Chondrocyte (in vitro differentiated cells): ENCODE results near the gene DHDH. TPM values are rescaled to one million over a fixed set of nuclear protein-coding genes. Genes with fewer than 3 reads are reported as not detected.
"Not testable (repeated sequence)": the region's sequence is repeated elsewhere in the genome, so short reads cannot be mapped to it uniquely, and the experiment has no call there.

Experiments
- DNase-seq: peaks from one replicate; pipeline ENCODE4 v3.0.0; 2021; ENCODE audit warnings: mixed read lengths, low spot score
- H3K27ac Mint-ChIP-seq: one replicate; pipeline ENCODE4 v1.8.0; 2021; ENCODE audit warnings: mild to moderate bottlenecking, moderate library complexity, mixed read lengths; ENCODE audit not compliant: unreplicated experiment
- H3K27me3 Mint-ChIP-seq: 2 replicates; pipeline ENCODE4 v1.8.0; 2021; ENCODE audit warnings: low read depth, mixed read lengths
- H3K36me3 Mint-ChIP-seq: 2 replicates; pipeline ENCODE4 v1.8.0; 2021; ENCODE audit warnings: low read depth, mixed read lengths
- H3K4me1 Mint-ChIP-seq: 2 replicates; pipeline ENCODE4 v1.8.0; 2021; ENCODE audit warnings: low read depth, mild to moderate bottlenecking, mixed read lengths
- H3K4me3 Mint-ChIP-seq: one replicate; pipeline ENCODE4 v1.8.0; 2021; ENCODE audit warnings: mild to moderate bottlenecking, moderate library complexity, mixed read lengths; ENCODE audit not compliant: unreplicated experiment
- H3K9me3 Mint-ChIP-seq: 2 replicates; pipeline ENCODE4 v1.8.0; 2021; ENCODE audit warnings: low read depth, mixed read lengths
- CTCF ChIP-seq: fragments of 200-600 bp; sonication (generic); IDR thresholded peaks from 2 replicates; pipeline ENCODE4 v1.5.0; 2021; ENCODE audit warnings: antibody characterized with exemption, mild to moderate bottlenecking, moderate library complexity
- total RNA-seq: library from RNA; stranded (reverse); gene quantifications from 3 replicates; pipeline ENCODE4 v1.2.1, GENCODE V29; 2021

DHDH gene
- total RNA-seq, 1 donor from 2014 or later: not detected

GRCh38 chr19:48900477-48901406 is 32.8 kb upstream of the DHDH start:
- DNase-seq: no peak

GRCh38 chr19:48902291-48902690 is 31.2 kb upstream of the DHDH start:
- DNase-seq, H3K27ac Mint-ChIP-seq, H3K9me3 Mint-ChIP-seq, H3K27me3 Mint-ChIP-seq, H3K4me3 Mint-ChIP-seq: not testable (repeated sequence)
- Mint-ChIP-seq H3K36me3 (peaks cover 20% of the 10 kb centered on the region), H3K4me1 (peaks cover 26% of the 10 kb centered on the region)

More at GRCh38 chr19:48900477-48901406, 32.8 kb upstream of the DHDH start:
- TF ChIP-seq CTCF: no peak
- no peaks in the 10 kb centered on the region for H3K27me3 Mint-ChIP-seq
- peak overlapping the region; percentile 92 for H3K4me3 Mint-ChIP-seq
- H3K36me3 Mint-ChIP-seq: peaks cover 14% of the 10 kb centered on the region
- peaks cover 26% of the 10 kb centered on the region for H3K4me1 Mint-ChIP-seq
- H3K27ac Mint-ChIP-seq: peak overlapping the region; percentile 92
- H3K9me3 Mint-ChIP-seq: no peaks in the 10 kb centered on the region

- H3K36me3 Mint-ChIP-seq: peaks cover 25% of the 10 kb centered on the region
These were observed 29.7 kb upstream of the DHDH start for GRCh38 chr19:48903788-48904187.

GRCh38 chr19:48905664-48906063 is 27.8 kb upstream of the DHDH start:
- TF ChIP-seq CTCF: no peak
- Mint-ChIP-seq H3K4me3 (no peak overlapping the region), H3K9me3 (no peaks in the 10 kb centered on the region), H3K27me3 (no peaks in the 10 kb centered on the region), H3K36me3 (peaks cover 28% of the 10 kb centered on the region), H3K27ac (no peak overlapping the region), H3K4me1 (peaks cover 15% of the 10 kb centered on the region)
- DNase-seq: no peak

More at GRCh38 chr19:48903788-48904187, 29.7 kb upstream of the DHDH start:
- not testable (repeated sequence) for H3K27me3 Mint-ChIP-seq, H3K27ac Mint-ChIP-seq, H3K9me3 Mint-ChIP-seq, DNase-seq, H3K4me3 Mint-ChIP-seq
- H3K4me1 Mint-ChIP-seq: peaks cover 26% of the 10 kb centered on the region

GRCh38 chr19:48906324-48906723 is 27.2 kb upstream of the DHDH start:
- H3K4me1 Mint-ChIP-seq: peaks cover 9% of the 10 kb centered on the region

More at GRCh38 chr19:48906324-48906723, 27.2 kb upstream of the DHDH start:
- no peak for DNase-seq
- H3K9me3 Mint-ChIP-seq: no peaks in the 10 kb centered on the region
- H3K4me3 Mint-ChIP-seq: no peak overlapping the region
- H3K36me3 Mint-ChIP-seq: peaks cover 33% of the 10 kb centered on the region
- TF ChIP-seq CTCF: no peak
- no peak overlapping the region for H3K27ac Mint-ChIP-seq
- no peaks in the 10 kb centered on the region for H3K27me3 Mint-ChIP-seq
